ENCODE measurements around the gene DCAF6. TPM values are rescaled to one million over a fixed set of nuclear protein-coding genes. Genes with fewer than 3 reads are reported as not detected.

DCAF6 gene
- total RNA-seq, 1 donor from 2014 or later = 9.8 TPM

DNA sequence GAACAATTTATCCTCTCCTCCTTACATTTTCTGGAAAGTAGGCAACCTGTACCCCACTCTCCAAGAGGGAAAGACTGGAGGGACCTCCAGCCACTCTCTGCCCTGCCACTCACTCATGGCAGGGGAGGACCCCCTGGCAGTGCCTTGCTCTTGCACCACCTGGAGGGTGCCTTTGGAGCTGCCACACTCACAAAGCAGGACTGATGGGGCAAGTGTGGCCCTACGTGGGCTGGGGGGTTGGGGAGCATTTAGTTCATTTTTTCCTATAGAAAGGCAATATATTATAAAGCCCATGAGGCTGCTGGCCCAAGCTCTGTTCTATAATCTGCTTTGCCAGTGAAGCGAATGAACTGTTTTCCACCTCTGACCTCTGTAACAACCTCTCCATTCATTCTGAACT is 150.0 kb downstream of the DCAF6 start:
- H3K4me1 ChIP-seq = peaks cover 6 to 31% of the 10 kb centered on the region in 2 donors

GRCh38 chr1:168087696-168088095 is 151.2 kb downstream of the DCAF6 start:
- DNase-seq (ENCODE audit: low spot score in 2 of 2) = peak in 1 of 2 donors; percentile 42
- intact Hi-C loops (cut with DNase I) = loop anchor here (10.0 kb wide), 1 partner anchor 153 kb away; the partner anchor contains the start of genes DCAF6 and MPC2
- TF ChIP-seq CTCF (IDR thresholded peaks at IDR 0.05) = no peak
- Histone ChIP-seq H3K9me3 (no peaks in the 10 kb centered on the region), H3K27me3 (no peaks in the 10 kb centered on the region), H3K4me1 (peaks cover 6 to 28% of the 10 kb centered on the region in 2 donors), H3K4me3 (no peak overlapping the region), H3K36me3 (peaks cover 0 to 10% of the 10 kb centered on the region in 2 donors), H3K27ac (no peak overlapping the region)

More for the DNA sequence above, 150.0 kb downstream of the DCAF6 start:
- Histone ChIP-seq H3K9me3 (no peaks in the 10 kb centered on the region), H3K4me3 (no peak overlapping the region), H3K36me3 (peaks cover 0 to 10% of the 10 kb centered on the region in 2 donors), H3K27ac (peak overlapping the region; percentile 70 to 77), H3K27me3 (no peaks in the 10 kb centered on the region)
- peak in 1 of 2 donors; percentile 49 for DNase-seq (ENCODE audit: low spot score in 2 of 2)
- no peak for TF ChIP-seq CTCF (IDR thresholded peaks at IDR 0.05)
- intact Hi-C loops (cut with DNase I) = loop anchor here (10.0 kb wide), 1 partner anchor 152 kb away; the partner anchor contains the start of genes DCAF6 and MPC2

DNA sequence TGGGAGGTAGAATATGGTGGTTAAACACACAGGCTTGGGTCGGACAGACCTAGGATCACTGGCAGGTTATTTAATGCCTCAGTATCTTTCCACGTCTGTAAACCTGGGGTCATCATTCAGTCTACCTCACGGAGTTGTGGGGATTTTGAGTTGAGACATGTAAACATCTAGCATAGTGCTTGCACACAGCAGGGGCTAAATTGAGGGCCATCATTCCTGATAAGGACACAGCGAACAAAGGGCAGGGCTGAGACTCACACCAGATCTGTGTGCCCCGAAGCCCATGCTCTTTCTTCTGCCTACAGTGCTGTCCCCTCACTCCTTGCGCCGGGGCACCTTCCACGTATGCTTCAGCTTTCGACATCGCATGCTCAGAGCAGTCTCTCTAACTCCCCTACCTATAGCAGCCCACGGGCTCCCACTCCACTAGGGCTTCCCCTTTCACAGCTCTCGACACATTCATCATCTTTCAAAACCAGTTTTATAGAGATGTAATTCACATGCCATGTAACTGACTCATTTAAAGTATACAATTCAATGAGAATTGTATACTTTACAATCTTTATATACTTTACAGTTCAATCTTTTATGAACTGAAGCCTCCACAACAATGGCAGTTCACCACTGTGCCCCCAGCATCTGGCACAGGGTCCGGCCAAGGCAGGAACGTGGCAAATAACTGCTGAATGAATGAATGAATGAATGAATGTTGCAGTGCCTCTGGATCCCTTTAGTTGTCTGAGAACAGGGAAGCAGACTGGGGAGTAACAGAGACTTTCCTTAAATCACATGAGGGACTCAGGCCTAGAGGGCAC is 152.2 kb downstream of the DCAF6 start:
- H3K4me3 ChIP-seq = no peak overlapping the region
- no peak for TF ChIP-seq CTCF (IDR thresholded peaks at IDR 0.05)
- H3K27me3 ChIP-seq = no peaks in the 10 kb centered on the region
- H3K36me3 ChIP-seq = peaks cover 0 to 10% of the 10 kb centered on the region in 2 donors
- intact Hi-C loops (cut with DNase I) = loop anchor here (10.0 kb wide), 1 partner anchor 154 kb away; the partner anchor contains the start of genes DCAF6 and MPC2
- H3K9me3 ChIP-seq = no peaks in the 10 kb centered on the region
- peaks cover 6 to 33% of the 10 kb centered on the region in 2 donors for H3K4me1 ChIP-seq
- peak in 1 of 2 donors; percentile 44 for DNase-seq (ENCODE audit: low spot score in 2 of 2)
- no peak overlapping the region for H3K27ac ChIP-seq

DNA sequence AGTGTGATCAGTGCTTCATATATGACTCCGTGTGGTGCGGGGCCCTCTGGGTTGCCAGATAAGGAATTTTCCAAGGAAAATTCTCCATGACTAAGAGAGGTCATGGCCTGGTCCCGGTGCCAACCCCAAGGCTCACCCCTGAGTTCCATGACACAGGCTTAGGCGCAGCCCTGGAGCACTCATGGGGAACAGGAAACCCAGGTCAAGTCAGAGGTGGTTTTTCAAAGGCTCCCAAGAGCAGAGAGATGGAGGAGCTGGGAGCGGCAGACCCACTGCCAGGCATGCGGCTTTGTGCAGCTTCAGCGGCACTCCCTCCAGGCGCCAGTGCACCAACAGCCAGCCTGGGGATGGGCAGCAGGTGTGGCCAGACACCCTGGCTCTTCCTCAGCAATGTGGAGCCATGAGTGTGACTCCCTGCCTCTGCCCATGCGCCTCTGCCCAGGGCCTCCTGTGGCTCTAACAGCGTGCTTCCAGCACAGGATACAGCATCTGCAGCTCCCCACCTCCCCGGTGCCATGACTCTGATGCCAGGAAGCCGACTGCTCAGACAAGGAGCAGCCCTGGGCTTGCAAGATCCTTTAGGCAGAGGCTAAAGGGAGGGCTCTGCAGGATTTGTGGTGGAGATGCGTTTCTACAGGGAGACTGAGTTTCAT is 153.0 kb downstream of the DCAF6 start:
- Histone ChIP-seq H3K9me3 (no peaks in the 10 kb centered on the region), H3K36me3 (peaks cover 0 to 10% of the 10 kb centered on the region in 2 donors), H3K4me1 (peaks cover 6 to 27% of the 10 kb centered on the region in 2 donors), H3K27ac (no peak overlapping the region), H3K27me3 (no peaks in the 10 kb centered on the region), H3K4me3 (no peak overlapping the region)
- peak in 1 of 2 donors; percentile 50 for DNase-seq (ENCODE audit: low spot score in 2 of 2)
- intact Hi-C loops (cut with DNase I) = loop anchor here (10.0 kb wide), 1 partner anchor 155 kb away; the partner anchor contains the start of genes DCAF6 and MPC2
- TF ChIP-seq CTCF (IDR thresholded peaks at IDR 0.05) = no peak

DNA sequence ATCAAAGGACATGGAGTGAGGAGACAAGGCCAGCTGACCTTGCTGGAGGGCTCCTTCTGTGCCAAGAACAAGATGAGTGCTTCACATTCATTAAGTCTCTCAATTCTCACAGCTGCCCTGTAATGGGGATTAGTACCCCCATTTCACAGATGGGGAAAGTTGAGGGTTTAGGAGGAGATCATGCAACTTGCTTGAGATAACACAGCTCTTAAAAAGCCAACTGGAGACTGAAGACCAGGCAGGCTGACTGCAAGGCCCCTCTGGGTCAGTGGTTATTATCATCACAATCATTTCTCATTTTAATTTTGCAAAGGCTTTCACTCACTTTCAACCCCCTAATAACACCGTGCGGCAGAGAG is 153.5 kb downstream of the DCAF6 start:
- Histone ChIP-seq H3K9me3 (no peaks in the 10 kb centered on the region), H3K27me3 (no peaks in the 10 kb centered on the region), H3K4me1 (peaks cover 6 to 23% of the 10 kb centered on the region in 2 donors), H3K36me3 (peaks cover 0 to 11% of the 10 kb centered on the region in 2 donors), H3K27ac (no peak overlapping the region), H3K4me3 (no peak overlapping the region)
- DNase-seq (ENCODE audit: low spot score in 2 of 2) = peak in 1 of 2 donors; percentile 9
- no peak for TF ChIP-seq CTCF (IDR thresholded peaks at IDR 0.05)
- intact Hi-C loops (cut with DNase I) = loop anchor here (5.0 to 10.0 kb wide), 2 partner anchors 155 to 232 kb away; partner anchors contain the start of genes DCAF6 and MPC2
